Epithelial cell of esophagus (primary cell): ENCODE results near the gene RAB10.
"Not testable (repeated sequence)": the region's sequence is repeated elsewhere in the genome, so short reads cannot be mapped to it uniquely, and the experiment has no call there.

ENCODE experiments used
- DNase-seq: peaks from one replicate; pipeline ENCODE4 v3.0.0; 2010; ENCODE audit warnings: low read depth
- H3K4me3 ChIP-seq: 2 replicates; pipeline ENCODE4 v1.5.1; 2011; ENCODE audit warnings: mild to moderate bottlenecking, low read length, control low read depth
- CTCF ChIP-seq: IDR thresholded peaks from 2 replicates; pipeline ENCODE4 v1.5.1; 2011; ENCODE audit warnings: low read depth, mild to moderate bottlenecking, low read length, control low read depth, inconsistent platforms; ENCODE audit not compliant: insufficient read depth; ENCODE audit errors: missing control alignments

The RAB10 gene

GRCh38 chr2:26016012-26016705 is 17.7 kb upstream of the RAB10 start:
- no peak overlapping the region for H3K4me3 ChIP-seq
- TF ChIP-seq CTCF: no peak
- DNase-seq: no peak

GRCh38 chr2:26016706-26017045 is 17.2 kb upstream of the RAB10 start:
- H3K4me3 ChIP-seq: not testable (repeated sequence)

GRCh38 chr2:26017464-26018183 is 16.3 kb upstream of the RAB10 start:
- no peak for TF ChIP-seq CTCF
- DNase-seq: no peak
- H3K4me3 ChIP-seq: no peak overlapping the region

More at GRCh38 chr2:26016706-26017045, 17.2 kb upstream of the RAB10 start:
- not testable (repeated sequence) for DNase-seq

GRCh38 chr2:26018184-26019055 is 15.5 kb upstream of the RAB10 start:
- peak; percentile 97 for DNase-seq
- H3K4me3 ChIP-seq: no peak overlapping the region
- TF ChIP-seq CTCF: no peak

GRCh38 chr2:26020231-26020640 is 13.6 kb upstream of the RAB10 start:
- DNase-seq: no peak
- TF ChIP-seq CTCF: no peak
- no peak overlapping the region for H3K4me3 ChIP-seq

GRCh38 chr2:26024260-26024659 is 9.6 kb upstream of the RAB10 start:
- H3K4me3 ChIP-seq: no peak overlapping the region
- TF ChIP-seq CTCF: no peak
- DNase-seq: no peak

- DNase-seq: no peak
- TF ChIP-seq CTCF: no peak
- H3K4me3 ChIP-seq: no peak overlapping the region
Observed at GRCh38 chr2:26025509-26025908, 8.4 kb upstream of the RAB10 start.

- DNase-seq, H3K4me3 ChIP-seq: not testable (repeated sequence)
Observed at GRCh38 chr2:26028083-26028482, 5.8 kb upstream of the RAB10 start.

- peak overlapping the region; percentile 71 for H3K4me3 ChIP-seq
- DNase-seq: peak; percentile 40
Observed at GRCh38 chr2:26032586-26033269, 1.2 kb upstream of the RAB10 start.
